DOHH2 (cell line): ENCODE data around the gene ATP2A3.

Experiments used
- H3F3A ChIP-seq: fragments of 200-600 bp; sonication (generic), shearing (Covaris generic); 2 replicates; pipeline ENCODE4 v1.6.0; 2016; ENCODE audit warnings: antibody characterized with exemption, mild to moderate bottlenecking; ENCODE audit not compliant: control insufficient read depth, insufficient read depth
- H3K27ac ChIP-seq: fragments of 200-600 bp; sonication (generic); 2 replicates; pipeline ENCODE4 v1.5.1; 2014; ENCODE audit warnings: low read depth, mild to moderate bottlenecking, low read length, moderate library complexity
- H3K27me3 ChIP-seq: fragments of 200-600 bp; sonication (generic); 2 replicates; pipeline ENCODE4 v1.6.1; 2014; ENCODE audit warnings: mild to moderate bottlenecking, low read length, mixed read lengths; ENCODE audit not compliant: control insufficient read depth
- H3K36me3 ChIP-seq: fragments of 200-600 bp; sonication (generic); 2 replicates; pipeline ENCODE4 v1.6.1; 2014; ENCODE audit warnings: mild to moderate bottlenecking, low read length, moderate library complexity, mixed read lengths; ENCODE audit not compliant: control insufficient read depth
- H3K4me1 ChIP-seq: fragments of 200-600 bp; sonication (generic); 2 replicates; pipeline ENCODE4 v1.6.1; 2014; ENCODE audit warnings: mild to moderate bottlenecking, low read length, mixed read lengths; ENCODE audit not compliant: control insufficient read depth
- H3K4me2 ChIP-seq: fragments of 200-600 bp; sonication (generic); 2 replicates; pipeline ENCODE4 v1.6.0; 2014; ENCODE audit warnings: mild to moderate bottlenecking, low read length, moderate library complexity
- H3K4me3 ChIP-seq: fragments of 200-600 bp; sonication (generic); 2 replicates; pipeline ENCODE4 v1.5.1; 2014; ENCODE audit warnings: mild to moderate bottlenecking, low read length, mixed read lengths
- H3K79me2 ChIP-seq: fragments of 200-600 bp; sonication (generic); 2 replicates; pipeline ENCODE4 v1.6.1; 2014; ENCODE audit warnings: mild to moderate bottlenecking, low read length, mixed read lengths; ENCODE audit not compliant: control insufficient read depth
- H3K9me2 ChIP-seq: fragments of 200-600 bp; sonication (generic); replicated peaks from 2 replicates; pipeline ENCODE4 v1.6.1; 2014; ENCODE audit warnings: mild to moderate bottlenecking, low read length, mixed read lengths; ENCODE audit not compliant: control insufficient read depth
- H3K9me3 ChIP-seq: fragments of 200-600 bp; sonication (generic); 2 replicates; pipeline ENCODE4 v1.6.1; 2014; ENCODE audit warnings: antibody characterized with exemption, low read length, mixed read lengths; ENCODE audit not compliant: control insufficient read depth, insufficient read depth
- H4K20me1 ChIP-seq: fragments of 200-600 bp; sonication (generic); 2 replicates; pipeline ENCODE4 v1.6.0; 2014; ENCODE audit warnings: low read depth, mild to moderate bottlenecking, antibody characterized with exemption, low read length, moderate library complexity; ENCODE audit not compliant: control insufficient read depth, insufficient read depth
- CTCF ChIP-seq: fragments of 200-600 bp; sonication (generic); IDR thresholded peaks from one replicate; pipeline ENCODE4 v1.5.1; 2014; ENCODE audit warnings: antibody characterized with exemption, mild to moderate bottlenecking, low read depth, low read length; ENCODE audit not compliant: poor library complexity, severe bottlenecking
- EZH2phosphoT487 ChIP-seq: fragments of 200-600 bp; sonication (generic); IDR thresholded peaks from 2 replicates; pipeline ENCODE4 v1.6.1; 2017; ENCODE audit warnings: borderline replicate concordance, mild to moderate bottlenecking, antibody characterized with exemption, low read length, moderate library complexity, mixed read lengths

Gene ATP2A3

GRCh38 chr17:3888343-3889171 is 75.7 kb downstream of the ATP2A3 start:
- Histone ChIP-seq H3K27ac (no peak overlapping the region), H3K36me3 (no peaks in the 10 kb centered on the region), H3F3A (peaks cover 10% of the 10 kb centered on the region), H3K4me1 (peaks cover 42% of the 10 kb centered on the region), H3K9me3 (no peaks in the 10 kb centered on the region), H4K20me1 (0 out of 2 replicates have a peak, but pooled peaks cover 3% of the 10 kb centered on the region), H3K9me2 (no peaks in the 10 kb centered on the region), H3K4me3 (no peak overlapping the region), H3K27me3 (peaks cover 12% of the 10 kb centered on the region), H3K79me2 (no peaks in the 10 kb centered on the region), H3K4me2 (no peak overlapping the region)
- TF ChIP-seq EZH2phosphoT487: no peak

- H3K9me3 ChIP-seq: no peaks in the 10 kb centered on the region
- H3K36me3 ChIP-seq: no peaks in the 10 kb centered on the region
- H3K79me2 ChIP-seq: no peaks in the 10 kb centered on the region
- peaks cover 12% of the 10 kb centered on the region for H3K27me3 ChIP-seq
- no peak overlapping the region for H3K4me2 ChIP-seq
- H3K27ac ChIP-seq: no peak overlapping the region
- H4K20me1 ChIP-seq: 0 out of 2 replicates have a peak, but pooled peaks cover 3% of the 10 kb centered on the region
- TF ChIP-seq EZH2phosphoT487 (no peak), CTCF (no peak)
- H3K4me1 ChIP-seq: peaks cover 38% of the 10 kb centered on the region
- peaks cover 10% of the 10 kb centered on the region for H3F3A ChIP-seq
- H3K9me2 ChIP-seq: no peaks in the 10 kb centered on the region
- H3K4me3 ChIP-seq: no peak overlapping the region
Measured at GRCh38 chr17:3887804-3888203, 76.4 kb downstream of the ATP2A3 start.

- Histone ChIP-seq H3K27me3 (peaks cover 10% of the 10 kb centered on the region), H3K4me3 (no peak overlapping the region), H3K27ac (no peak overlapping the region), H3K4me2 (peak overlapping the region; percentile 39), H4K20me1 (0 out of 2 replicates have a peak, but pooled peaks cover 3% of the 10 kb centered on the region), H3K9me2 (no peaks in the 10 kb centered on the region), H3K79me2 (no peaks in the 10 kb centered on the region), H3K9me3 (no peaks in the 10 kb centered on the region), H3K4me1 (peaks cover 36% of the 10 kb centered on the region), H3K36me3 (no peaks in the 10 kb centered on the region), H3F3A (peaks cover 10% of the 10 kb centered on the region)
- TF ChIP-seq CTCF: no peak
- no peak for TF ChIP-seq EZH2phosphoT487
Measured at GRCh38 chr17:3887394-3887793, 76.8 kb downstream of the ATP2A3 start.

- Histone ChIP-seq H3K9me3 (no peaks in the 10 kb centered on the region), H3K27me3 (peaks cover 3% of the 10 kb centered on the region), H3K9me2 (no peaks in the 10 kb centered on the region), H3K4me3 (no peak overlapping the region), H4K20me1 (0 out of 2 replicates have a peak, but pooled peaks cover 2% of the 10 kb centered on the region), H3K36me3 (no peaks in the 10 kb centered on the region), H3K4me2 (peak overlapping the region; percentile 39), H3F3A (peaks cover 10% of the 10 kb centered on the region), H3K27ac (no peak overlapping the region), H3K4me1 (peaks cover 30% of the 10 kb centered on the region), H3K79me2 (no peaks in the 10 kb centered on the region)
- TF ChIP-seq EZH2phosphoT487: no peak
- TF ChIP-seq CTCF: no peak
Measured at GRCh38 chr17:3886776-3887175, 77.5 kb downstream of the ATP2A3 start.
